ENCODE measurements around the gene PRDX2. TPM values are rescaled to one million over a fixed set of nuclear protein-coding genes. Genes with fewer than 3 reads are reported as not detected.

The PRDX2 gene
- polyA plus RNA-seq, 1 of the 3 experiments (the other 2 are of a cell fraction), result 341 TPM

DNA sequence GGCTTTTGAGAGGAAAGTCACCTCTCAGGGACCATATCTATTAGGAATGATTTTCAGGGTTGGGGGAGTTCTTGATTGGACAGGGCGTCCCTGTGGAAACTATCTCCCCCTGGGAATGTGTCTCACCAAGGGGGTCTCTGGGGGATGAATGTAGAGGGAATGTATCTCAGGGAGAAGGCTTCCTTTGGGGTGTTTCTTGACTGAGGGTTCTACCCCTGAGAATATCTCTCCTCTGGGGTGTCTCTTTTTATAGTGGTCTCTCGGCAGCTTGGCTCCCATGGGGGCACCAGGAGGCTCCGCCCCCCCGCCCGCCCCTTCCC, 31.8 kb upstream of the PRDX2 start (continued):
- TF ChIP-seq, protein P1, sequence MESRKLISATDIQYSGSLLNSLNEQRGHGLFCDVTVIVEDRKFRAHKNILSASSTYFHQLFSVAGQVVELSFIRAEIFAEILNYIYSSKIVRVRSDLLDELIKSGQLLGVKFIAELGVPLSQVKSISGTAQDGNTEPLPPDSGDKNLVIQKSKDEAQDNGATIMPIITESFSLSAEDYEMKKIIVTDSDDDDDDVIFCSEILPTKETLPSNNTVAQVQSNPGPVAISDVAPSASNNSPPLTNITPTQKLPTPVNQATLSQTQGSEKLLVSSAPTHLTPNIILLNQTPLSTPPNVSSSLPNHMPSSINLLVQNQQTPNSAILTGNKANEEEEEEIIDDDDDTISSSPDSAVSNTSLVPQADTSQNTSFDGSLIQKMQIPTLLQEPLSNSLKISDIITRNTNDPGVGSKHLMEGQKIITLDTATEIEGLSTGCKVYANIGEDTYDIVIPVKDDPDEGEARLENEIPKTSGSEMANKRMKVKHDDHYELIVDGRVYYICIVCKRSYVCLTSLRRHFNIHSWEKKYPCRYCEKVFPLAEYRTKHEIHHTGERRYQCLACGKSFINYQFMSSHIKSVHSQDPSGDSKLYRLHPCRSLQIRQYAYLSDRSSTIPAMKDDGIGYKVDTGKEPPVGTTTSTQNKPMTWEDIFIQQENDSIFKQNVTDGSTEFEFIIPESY (IDR thresholded peaks at IDR 0.05; ENCODE audit: borderline replicate concordance, low read depth), result no peak
- no peak for TF ChIP-seq SIN3A (IDR thresholded peaks at IDR 0.05; ENCODE audit: borderline replicate concordance, low read depth, low read length)

DNA sequence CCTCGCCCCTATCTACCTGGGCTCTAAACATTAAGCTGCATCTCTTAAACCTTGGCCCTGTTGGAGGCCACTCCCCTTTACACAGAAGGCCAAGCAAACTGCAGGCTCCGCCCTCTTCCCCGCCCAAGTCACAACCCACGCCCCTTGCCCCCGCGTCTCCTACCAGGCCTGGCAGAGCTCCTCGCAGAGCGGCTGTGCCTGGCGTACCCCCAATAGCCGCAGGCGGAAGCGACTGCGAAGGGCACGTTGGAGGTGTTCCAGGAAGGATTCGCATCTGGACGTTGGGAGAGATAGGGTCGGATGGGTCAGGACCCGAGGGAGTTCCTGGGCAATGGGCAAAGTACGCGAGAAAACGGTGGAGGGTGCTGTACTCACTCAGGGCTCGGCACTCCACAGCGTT, 26.9 kb upstream of the PRDX2 start:
- Histone ChIP-seq H3K4me1 (ENCODE audit: control insufficient read depth in 1 of 2, insufficient read depth in 2 of 2, low read depth in 1 of 2, low read length in 1 of 2) (peaks cover 5 to 21% of the 10 kb centered on the region in 2 experiments; a peak in 2 of 4 replicates), H3K36me3 (replicated peaks in 1 of 2; ENCODE audit: control insufficient read depth in 1 of 2, insufficient read depth in 2 of 2, low read length in 1 of 2) (no peaks in the 10 kb centered on the region), H3K4me2 (peak overlapping the region; percentile 43), H3K79me2 (ENCODE audit: insufficient read depth) (no peaks in the 10 kb centered on the region), H4K20me1 (ENCODE audit: insufficient read depth) (no peaks in the 10 kb centered on the region), H3K4me3 (ENCODE audit: low read depth in 2 of 2, low read length in 1 of 2) (0 out of 4 replicates have a peak overlapping the region, but pooled peaks of 1 of the 2 experiments have one; percentile 9), H3K9me2 (no peaks in the 10 kb centered on the region), H3K9ac (no peak overlapping the region), H2AFZ (ENCODE audit: low read depth) (no peak overlapping the region), H3K9me3 (no peaks in the 10 kb centered on the region), H3F3A (replicated peaks; ENCODE audit: insufficient read depth) (peaks cover 6% of the 10 kb centered on the region), H3K27ac (ENCODE audit: low read depth in 2 of 2, low read length in 1 of 2) (peak overlapping the region in 1 of 2 experiments; percentile 72; a peak in 2 of 4 replicates), H3K27me3 (ENCODE audit: insufficient read depth) (no peaks in the 10 kb centered on the region)
- ChIA-PET CTCF (interaction anchor here (0.7 to 5.4 kb wide), 8 partner anchors 10 to 137 kb away, joined by 3 to 48 read pairs (median 8); partner anchors contain the start of gene MAST1), POLR2A (interaction anchor here (0.6 to 1.4 kb wide), 8 partner anchors 9 to 106 kb away, joined by 3 to 5 read pairs (median 4); partner anchors contain the start of genes JUNB and RNASEH2A)
- peak; percentile 92 for DNase-seq
- WGBS (ENCODE audit: low lambda C conversion rate), result 11% methylated on average over 21 of the region's 23 CpGs
- TF ChIP-seq GABPA (IDR thresholded peaks at IDR 0.05; ENCODE audit: low read depth) (no peak), RCOR1 (IDR thresholded peaks at IDR 0.05; ENCODE audit: low read length) (peak; percentile 90), MEF2A (IDR thresholded peaks at IDR 0.05; ENCODE audit: borderline replicate concordance, low read depth) (no peak), NRF1 (IDR thresholded peaks at IDR 0.05; ENCODE audit: low read depth, low read length) (no peak), FOXM1 (IDR thresholded peaks at IDR 0.05; ENCODE audit: low read depth) (no peak), GATA2 (CRISPR knock-in tag; IDR thresholded peaks at IDR 0.05) (peak; percentile 87), TEAD4 (IDR thresholded peaks at IDR 0.05; ENCODE audit: borderline replicate concordance, insufficient read depth) (no peak), POLR2AphosphoS5 (IDR thresholded peaks at IDR 0.05; ENCODE audit: low read depth, low read length) (no peak), SIN3A (IDR thresholded peaks at IDR 0.05; ENCODE audit: borderline replicate concordance, low read depth, low read length) (no peak), RFX5 (IDR thresholded peaks at IDR 0.05; ENCODE audit: low read length) (no peak), YY1 (IDR thresholded peaks at IDR 0.05; ENCODE audit: low read depth) (no peak), JUND (IDR thresholded peaks at IDR 0.05) (no peak), ELF1 (IDR thresholded peaks at IDR 0.05) (no peak), FOXJ3 (CRISPR knock-in tag; IDR thresholded peaks at IDR 0.05) (peak; percentile 70; the same call in 1 of the 2 replicates), TAF1 (IDR thresholded peaks at IDR 0.05; ENCODE audit: borderline replicate concordance, low read depth, low read length) (no peak), EP300 (IDR thresholded peaks at IDR 0.05; ENCODE audit: borderline replicate concordance in 1 of 2, low read depth in 1 of 2, low read length in 1 of 2) (peak in 1 of 2 experiments; percentile 80; a peak in 2 of 4 replicates)
- TF ChIP-seq, protein P2, sequence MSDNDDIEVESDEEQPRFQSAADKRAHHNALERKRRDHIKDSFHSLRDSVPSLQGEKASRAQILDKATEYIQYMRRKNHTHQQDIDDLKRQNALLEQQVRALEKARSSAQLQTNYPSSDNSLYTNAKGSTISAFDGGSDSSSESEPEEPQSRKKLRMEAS (IDR thresholded peaks at IDR 0.05; ENCODE audit: low read depth), result no peak
- TF ChIP-seq, protein P3, sequence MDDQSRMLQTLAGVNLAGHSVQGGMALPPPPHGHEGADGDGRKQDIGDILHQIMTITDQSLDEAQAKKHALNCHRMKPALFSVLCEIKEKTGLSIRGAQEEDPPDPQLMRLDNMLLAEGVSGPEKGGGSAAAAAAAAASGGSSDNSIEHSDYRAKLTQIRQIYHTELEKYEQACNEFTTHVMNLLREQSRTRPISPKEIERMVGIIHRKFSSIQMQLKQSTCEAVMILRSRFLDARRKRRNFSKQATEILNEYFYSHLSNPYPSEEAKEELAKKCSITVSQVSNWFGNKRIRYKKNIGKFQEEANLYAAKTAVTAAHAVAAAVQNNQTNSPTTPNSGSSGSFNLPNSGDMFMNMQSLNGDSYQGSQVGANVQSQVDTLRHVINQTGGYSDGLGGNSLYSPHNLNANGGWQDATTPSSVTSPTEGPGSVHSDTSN (IDR thresholded peaks at IDR 0.05), result no peak
- TF ChIP-seq, protein P4, sequence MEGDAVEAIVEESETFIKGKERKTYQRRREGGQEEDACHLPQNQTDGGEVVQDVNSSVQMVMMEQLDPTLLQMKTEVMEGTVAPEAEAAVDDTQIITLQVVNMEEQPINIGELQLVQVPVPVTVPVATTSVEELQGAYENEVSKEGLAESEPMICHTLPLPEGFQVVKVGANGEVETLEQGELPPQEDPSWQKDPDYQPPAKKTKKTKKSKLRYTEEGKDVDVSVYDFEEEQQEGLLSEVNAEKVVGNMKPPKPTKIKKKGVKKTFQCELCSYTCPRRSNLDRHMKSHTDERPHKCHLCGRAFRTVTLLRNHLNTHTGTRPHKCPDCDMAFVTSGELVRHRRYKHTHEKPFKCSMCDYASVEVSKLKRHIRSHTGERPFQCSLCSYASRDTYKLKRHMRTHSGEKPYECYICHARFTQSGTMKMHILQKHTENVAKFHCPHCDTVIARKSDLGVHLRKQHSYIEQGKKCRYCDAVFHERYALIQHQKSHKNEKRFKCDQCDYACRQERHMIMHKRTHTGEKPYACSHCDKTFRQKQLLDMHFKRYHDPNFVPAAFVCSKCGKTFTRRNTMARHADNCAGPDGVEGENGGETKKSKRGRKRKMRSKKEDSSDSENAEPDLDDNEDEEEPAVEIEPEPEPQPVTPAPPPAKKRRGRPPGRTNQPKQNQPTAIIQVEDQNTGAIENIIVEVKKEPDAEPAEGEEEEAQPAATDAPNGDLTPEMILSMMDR (IDR thresholded peaks at IDR 0.05), result no peak
- TF ChIP-seq, protein P5, sequence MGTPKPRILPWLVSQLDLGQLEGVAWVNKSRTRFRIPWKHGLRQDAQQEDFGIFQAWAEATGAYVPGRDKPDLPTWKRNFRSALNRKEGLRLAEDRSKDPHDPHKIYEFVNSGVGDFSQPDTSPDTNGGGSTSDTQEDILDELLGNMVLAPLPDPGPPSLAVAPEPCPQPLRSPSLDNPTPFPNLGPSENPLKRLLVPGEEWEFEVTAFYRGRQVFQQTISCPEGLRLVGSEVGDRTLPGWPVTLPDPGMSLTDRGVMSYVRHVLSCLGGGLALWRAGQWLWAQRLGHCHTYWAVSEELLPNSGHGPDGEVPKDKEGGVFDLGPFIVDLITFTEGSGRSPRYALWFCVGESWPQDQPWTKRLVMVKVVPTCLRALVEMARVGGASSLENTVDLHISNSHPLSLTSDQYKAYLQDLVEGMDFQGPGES (IDR thresholded peaks at IDR 0.05; ENCODE audit: low read depth, low read length), result no peak
- TF ChIP-seq, protein P6, sequence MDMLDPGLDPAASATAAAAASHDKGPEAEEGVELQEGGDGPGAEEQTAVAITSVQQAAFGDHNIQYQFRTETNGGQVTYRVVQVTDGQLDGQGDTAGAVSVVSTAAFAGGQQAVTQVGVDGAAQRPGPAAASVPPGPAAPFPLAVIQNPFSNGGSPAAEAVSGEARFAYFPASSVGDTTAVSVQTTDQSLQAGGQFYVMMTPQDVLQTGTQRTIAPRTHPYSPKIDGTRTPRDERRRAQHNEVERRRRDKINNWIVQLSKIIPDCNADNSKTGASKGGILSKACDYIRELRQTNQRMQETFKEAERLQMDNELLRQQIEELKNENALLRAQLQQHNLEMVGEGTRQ (IDR thresholded peaks at IDR 0.05; ENCODE audit: borderline replicate concordance, low read depth, low read length), result no peak
- TF ChIP-seq, protein P1 (IDR thresholded peaks at IDR 0.05; ENCODE audit: borderline replicate concordance, low read depth), result no peak
